IMR-90 (cell line): ENCODE measurements around the gene MMP25. TPM values are rescaled to one million over a fixed set of nuclear protein-coding genes. Genes with fewer than 3 reads are reported as not detected.

Experiments
- ATAC-seq: fragments of 200-7000 bp; cut with Tn5 transposase; 2 replicates; pipeline ENCODE4 v1.9.1; 2020; ENCODE audit warnings: low read depth, mild to moderate bottlenecking, moderate library complexity
- BruUV-seq: library from RNA; stranded (reverse); fragments of 400-500 nt; replicated peaks from 2 replicates; lab custom pipeline; 2021; lab: Mats Ljungman, UMichigan
- CTCF ChIA-PET: fragments of 300-600 bp; formaldehyde crosslinking; extraction: SDS; loops from one replicate; lab custom pipeline; 2021; ENCODE audit warnings: antibody characterized with exemption; lab: Yijun Ruan, JAX
- POLR2A ChIA-PET: fragments of 300-600 bp; sonication (Branson Sonifier 250); formaldehyde crosslinking; loops from one replicate; lab custom pipeline; 2022; ENCODE audit warnings: antibody characterized with exemption; ENCODE audit not compliant: unreplicated experiment; lab: Charles Lee
- DNase-seq: peaks from one replicate; pipeline ENCODE4 v3.0.0; 2013
- H2AFZ ChIP-seq: replicated peaks from 2 replicates; pipeline ENCODE3; 2013; ENCODE audit warnings: low read length, mild to moderate bottlenecking; ENCODE audit not compliant: poor library complexity
- H2AK5ac ChIP-seq: 2 replicates; pipeline ENCODE4 v1.6.1; 2013; ENCODE audit warnings: low read depth, low read length, inconsistent platforms
- H2AK9ac ChIP-seq: replicated peaks from 2 replicates; pipeline ENCODE3; 2013; ENCODE audit warnings: mild to moderate bottlenecking, low read depth, low read length, moderate library complexity; ENCODE audit not compliant: poor library complexity
- H2BK120ac ChIP-seq: 2 replicates; pipeline ENCODE4 v1.6.1; 2013; ENCODE audit warnings: low read depth, low read length, inconsistent platforms
- H2BK15ac ChIP-seq: 3 replicates; pipeline ENCODE4 v1.6.1; 2013; ENCODE audit warnings: low read depth, low read length, inconsistent platforms
- H2BK20ac ChIP-seq: 2 replicates; pipeline ENCODE4 v1.6.1; 2013; ENCODE audit warnings: low read depth, mild to moderate bottlenecking, inconsistent platforms, low read length, moderate library complexity
- H2BK5ac ChIP-seq: 2 replicates; pipeline ENCODE4 v1.6.1; 2013; ENCODE audit warnings: mild to moderate bottlenecking, low read depth, low read length, inconsistent platforms; ENCODE audit not compliant: poor library complexity, severe bottlenecking
- H3K14ac ChIP-seq: replicated peaks from 2 replicates; pipeline ENCODE4 v1.6.1; 2013; ENCODE audit warnings: low read depth, low read length, inconsistent platforms
- H3K18ac ChIP-seq: 2 replicates; pipeline ENCODE4 v1.6.1; 2013; ENCODE audit warnings: low read depth, low read length, control low read depth
- H3K23ac ChIP-seq: 2 replicates; pipeline ENCODE4 v1.6.1; 2013; ENCODE audit warnings: low read depth, low read length, inconsistent platforms
- H3K27ac ChIP-seq: 2 replicates; pipeline ENCODE4 v1.5.1; 2013; ENCODE audit warnings: mild to moderate bottlenecking, control low read depth, low read length; ENCODE audit not compliant: insufficient read depth
- H3K27me3 ChIP-seq: 2 replicates; pipeline ENCODE4 v1.6.1; 2013; ENCODE audit warnings: low read length; ENCODE audit not compliant: control insufficient read depth, insufficient read depth
- H3K36me3 ChIP-seq: 2 replicates; pipeline ENCODE4 v1.6.1; 2013; ENCODE audit warnings: low read length, mixed read lengths; ENCODE audit not compliant: control insufficient read depth, insufficient read depth
- H3K4ac ChIP-seq: 2 replicates; pipeline ENCODE4 v1.6.1; 2013; ENCODE audit warnings: low read depth, low read length, inconsistent platforms
- H3K4me1 ChIP-seq: 2 replicates; pipeline ENCODE4 v1.6.1; 2013; ENCODE audit warnings: low read length, mixed read lengths; ENCODE audit not compliant: control insufficient read depth, insufficient read depth
- H3K4me2 ChIP-seq: 2 replicates; pipeline ENCODE4 v1.6.1; 2013; ENCODE audit warnings: low read depth, mild to moderate bottlenecking, control low read depth, low read length, moderate library complexity
- H3K4me3 ChIP-seq: 2 replicates; pipeline ENCODE4 v1.5.1; 2013; ENCODE audit warnings: low read depth, mild to moderate bottlenecking, control low read depth, low read length, moderate library complexity; ENCODE audit not compliant: insufficient read depth
- H3K56ac ChIP-seq: 2 replicates; pipeline ENCODE4 v1.6.1; 2013; ENCODE audit warnings: low read length, inconsistent platforms; ENCODE audit not compliant: insufficient read depth; ENCODE audit errors: extremely low read depth
- H3K79me1 ChIP-seq, 2 experiments: 2 replicates each; pipeline ENCODE4 v1.6.1; 2013; ENCODE audit warnings: low read length in 2 of 2, inconsistent platforms in 1 of 2, low read depth in 1 of 2
- H3K9ac ChIP-seq: 2 replicates; pipeline ENCODE4 v1.6.1; 2013; ENCODE audit warnings: low read depth, low read length, control low read depth
- H3K9me1 ChIP-seq: 2 replicates; pipeline ENCODE4 v1.6.1; 2013; ENCODE audit warnings: low read length, inconsistent platforms; ENCODE audit not compliant: insufficient read depth
- H3K9me3 ChIP-seq: 2 replicates; pipeline ENCODE4 v1.6.1; 2013; ENCODE audit warnings: low read length; ENCODE audit not compliant: control insufficient read depth, insufficient read depth
- H4K20me1 ChIP-seq: 2 replicates; pipeline ENCODE4 v1.6.1; 2013; ENCODE audit warnings: low read length, inconsistent platforms; ENCODE audit not compliant: insufficient read depth
- H4K5ac ChIP-seq: 2 replicates; pipeline ENCODE4 v1.6.1; 2013; ENCODE audit warnings: mild to moderate bottlenecking, low read depth, low read length, control low read depth
- H4K8ac ChIP-seq, 2 experiments: 2 replicates each; pipeline ENCODE4 v1.6.1; 2013; ENCODE audit warnings: low read depth in 2 of 2, low read length in 2 of 2, control low read depth in 1 of 2, inconsistent platforms in 1 of 2
- H4K91ac ChIP-seq: 2 replicates; pipeline ENCODE4 v1.6.1; 2013; ENCODE audit warnings: low read depth, low read length, inconsistent platforms; ENCODE audit not compliant: insufficient read depth
- CEBPB ChIP-seq: IDR thresholded peaks from 2 replicates; pipeline ENCODE4 v1.6.1; 2012; ENCODE audit warnings: low read depth, low read length, improper control_type of control experiment
- CHD1 ChIP-seq: IDR thresholded peaks from 2 replicates; pipeline ENCODE4 v1.6.1; 2012; ENCODE audit warnings: low read depth, low read length, improper control_type of control experiment
- CTCF ChIP-seq: conservative IDR thresholded peaks from 2 replicates; pipeline ENCODE4 v1.5.1; 2012; ENCODE audit warnings: mild to moderate bottlenecking, low read depth, low read length, improper control_type of control experiment
- ELK1 ChIP-seq: fragments of 150-350 bp; IDR thresholded peaks from 2 replicates; pipeline ENCODE4 v1.6.1; 2016; ENCODE audit warnings: low read depth, mild to moderate bottlenecking, low read length, moderate library complexity, borderline replicate concordance
- FOS ChIP-seq: fragments of 150-350 bp; IDR thresholded peaks from 2 replicates; pipeline ENCODE4 v1.6.1; 2016; ENCODE audit warnings: low read depth, low read length
- MAZ ChIP-seq: IDR thresholded peaks from 2 replicates; pipeline ENCODE4 v1.6.1; 2012; ENCODE audit warnings: low read depth, mild to moderate bottlenecking, low read length, improper control_type of control experiment, moderate library complexity, borderline replicate concordance
- MXI1 ChIP-seq: IDR thresholded peaks from 2 replicates; pipeline ENCODE4 v1.6.1; 2012; ENCODE audit warnings: low read depth, mild to moderate bottlenecking, low read length, moderate library complexity, borderline replicate concordance
- NFE2L2 ChIP-seq: fragments of 150-350 bp; IDR thresholded peaks from 2 replicates; pipeline ENCODE4 v1.6.1; 2016; ENCODE audit warnings: low read depth, mild to moderate bottlenecking, low read length
- POLR2A ChIP-seq: IDR thresholded peaks from 2 replicates; pipeline ENCODE4 v1.6.1; 2012; ENCODE audit warnings: mild to moderate bottlenecking, low read depth, low read length
- RCOR1 ChIP-seq: IDR thresholded peaks from 2 replicates; pipeline ENCODE4 v1.6.1; 2012; ENCODE audit warnings: mild to moderate bottlenecking, low read length, improper control_type of control experiment; ENCODE audit not compliant: insufficient replicate concordance
- RFX5 ChIP-seq: IDR thresholded peaks from 2 replicates; pipeline ENCODE4 v1.8.0; 2012; ENCODE audit warnings: low read depth, mild to moderate bottlenecking, low read length, moderate library complexity
- SMC3 ChIP-seq: fragments of 150-350 bp; IDR thresholded peaks from 2 replicates; pipeline ENCODE4 v1.6.1; 2016; ENCODE audit warnings: low read depth, mild to moderate bottlenecking, antibody characterized with exemption, low read length, moderate library complexity
- USF2 ChIP-seq: fragments of 150-350 bp; IDR thresholded peaks from 2 replicates; pipeline ENCODE4 v1.6.1; 2017; ENCODE audit warnings: mild to moderate bottlenecking, antibody characterized with exemption, low read length, low read depth
- WGBS, 2 experiments: methylation state at CpG; one replicate each; pipeline versions ENCODE4 v1.1.5 to v1.1.7; 2013; ENCODE audit warnings: missing lambda C conversion rate in 2 of 2; ENCODE audit not compliant: insufficient read length in 1 of 2; ENCODE audit errors: extremely low coverage in 2 of 2; 5-methylcytosine and 5-hydroxymethylcytosine counted together
- dilution Hi-C: fragments of 300-500 bp; cut with HindIII; formaldehyde crosslinking; loops from one replicate; pipeline ENCODE4 v1.14.3; 2018; ENCODE audit warnings: low sequenced_read_pairs; ENCODE audit not compliant: unreplicated experiment
- in situ Hi-C: fragments of 300-500 bp; cut with MboI; formaldehyde crosslinking; loops from 3 replicates; pipeline ENCODE4 v1.14.3; 2019; ENCODE audit warnings: low sequenced_read_pairs, inconsistent platforms, mixed read lengths
- intact Hi-C: fragments of 100-400 bp; cut with micrococcal nuclease; formaldehyde crosslinking; loops from 2 replicates; pipeline ENCODE4 v1.10.0; 2022
- polyA plus RNA-seq, 3 experiments: library from polyadenylated mRNA; depleted of rRNA; stranded (reverse); fragments of >200 nt; gene quantifications; 2 replicates each; pipeline ENCODE4 v1.2.3, GENCODE V29; 2012; ENCODE audit warnings: low replicate concordance in 1 of 3
- total RNA-seq: library from RNA; depleted of rRNA; stranded (reverse); fragments of >200 nt; gene quantifications from 2 replicates; pipeline ENCODE4 v1.2.3, GENCODE V29; 2012

Gene MMP25
- total and polyA plus RNA-seq, 2 of the 4 experiments (the other 2 are of a cell fraction), result 0.07 TPM; not detected in 1

- Histone ChIP-seq H3K14ac (peak overlapping the region; percentile 97), H3K27ac (peak overlapping the region; percentile 89), H2BK5ac (peak overlapping the region; percentile 84), H3K4me2 (peak overlapping the region; percentile 71), H3K9me1 (peaks cover 6% of the 10 kb centered on the region), H2BK15ac (peak overlapping the region; percentile 90; the same call in 1 of the 3 replicates), H3K4ac (peak overlapping the region; percentile 93), H2BK20ac (no peak overlapping the region), H3K56ac (no peak overlapping the region), H2AFZ (peak overlapping the region; percentile 100), H3K23ac (peak overlapping the region; percentile 87), H3K9me3 (no peaks in the 10 kb centered on the region), H4K8ac (peak overlapping the region; percentile 96 to 100), H2BK120ac (peak overlapping the region; percentile 66; the same call in 1 of the 2 replicates), H3K36me3 (no peaks in the 10 kb centered on the region), H3K27me3 (no peaks in the 10 kb centered on the region; the same call in 1 of the 2 replicates), H3K9ac (peak overlapping the region; percentile 71), H4K20me1 (no peaks in the 10 kb centered on the region; the same call in 1 of the 2 replicates), H3K18ac (peak overlapping the region; percentile 82), H4K91ac (peak overlapping the region; percentile 65), H4K5ac (peak overlapping the region; percentile 93), H3K4me1 (peaks cover 5% of the 10 kb centered on the region), H3K4me3 (peak overlapping the region; percentile 75), H3K79me1 (peaks cover 0 to 16% of the 10 kb centered on the region in 2 experiments; a peak in 1 of 4 replicates), H2AK5ac (peak overlapping the region; percentile 74), H2AK9ac (peak overlapping the region; percentile 21)
- ChIA-PET POLR2A (interaction anchor here (0.9 kb wide), 1 partner anchor 39 kb away, joined by 12 read pairs; the partner anchor contains the start of gene TNFRSF12A), CTCF (interaction anchor here (0.6 to 2.2 kb wide), 9 partner anchors 11 to 112 kb away, joined by 3 to 9 read pairs (median 4); partner anchors contain the start of gene ZNF213)
- dilution Hi-C loops, result no loop called here
- peak; percentile 99 for ATAC-seq
- in situ Hi-C loops, result no loop called here
- 0% methylated on average over 48 of the region's 67 CpGs; no CpG with 5 or more reads in 1 of the 2 experiments for WGBS, 2 experiments
- peak; percentile 81 for DNase-seq
- no TSS peak for BruUV-seq
- intact Hi-C loops, result loop anchor here (1.0 to 2.0 kb wide), 4 partner anchors 48 to 107 kb away; no protein-coding TSS in a partner anchor
- TF ChIP-seq POLR2A, result peak; percentile 39; the same call in 1 of the 2 replicates
- TF ChIP-seq MXI1, result 0 out of 2 replicates have a peak, but pooled peaks have one; percentile 45
- no peak for TF ChIP-seq NFE2L2
- TF ChIP-seq CEBPB, result no peak
- TF ChIP-seq ELK1, result no peak
- no peak for TF ChIP-seq RFX5
- TF ChIP-seq CHD1, result 0 out of 2 replicates have a peak, but pooled peaks have one; percentile 56
- peak; percentile 94 for TF ChIP-seq CTCF
- TF ChIP-seq RCOR1, result no peak
- no peak for TF ChIP-seq FOS
- TF ChIP-seq USF2, result no peak
- peak; percentile 84 for TF ChIP-seq SMC3
- peak; percentile 98 for TF ChIP-seq MAZ
Observed at GRCh38 chr16:3059041-3059722, 12.8 kb downstream of the MMP25 start.
